ENCODE results near the gene STX16.

STX16 gene

DNA sequence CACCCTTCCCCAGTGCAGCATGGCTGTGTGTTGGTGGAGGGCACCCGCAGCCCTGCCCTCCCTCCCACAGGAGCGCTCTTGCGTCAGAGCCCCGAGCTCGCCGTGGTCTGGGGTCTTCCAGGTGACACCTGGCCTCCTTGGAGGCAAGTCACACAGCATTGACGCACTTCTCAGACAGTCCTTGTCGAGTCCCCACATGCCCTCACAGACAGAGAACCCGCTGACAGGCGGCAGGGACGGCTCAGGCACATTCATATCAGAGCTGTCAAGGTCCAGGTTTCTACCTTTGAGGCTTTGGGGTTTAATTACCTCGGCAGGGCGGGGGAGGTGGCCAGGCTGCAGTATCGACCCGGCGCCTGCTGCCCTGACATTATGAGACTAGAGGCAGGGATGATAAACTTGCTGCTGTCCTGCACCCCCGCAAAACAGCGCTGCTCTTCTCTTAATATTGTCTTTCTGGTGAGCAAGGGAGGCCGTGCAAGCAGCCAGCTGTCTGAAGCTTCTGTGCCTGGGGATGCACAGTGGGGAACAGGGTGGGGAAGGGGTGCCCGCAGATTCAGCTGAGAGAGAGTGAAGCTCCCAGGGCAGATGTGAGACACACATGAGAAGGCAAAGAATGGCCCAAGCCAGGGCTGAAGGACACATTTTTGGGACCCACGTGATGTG lies 46.3 kb downstream of the STX16 start:
- DNase-seq (ENCODE audit: low spot score) = no peak

DNA sequence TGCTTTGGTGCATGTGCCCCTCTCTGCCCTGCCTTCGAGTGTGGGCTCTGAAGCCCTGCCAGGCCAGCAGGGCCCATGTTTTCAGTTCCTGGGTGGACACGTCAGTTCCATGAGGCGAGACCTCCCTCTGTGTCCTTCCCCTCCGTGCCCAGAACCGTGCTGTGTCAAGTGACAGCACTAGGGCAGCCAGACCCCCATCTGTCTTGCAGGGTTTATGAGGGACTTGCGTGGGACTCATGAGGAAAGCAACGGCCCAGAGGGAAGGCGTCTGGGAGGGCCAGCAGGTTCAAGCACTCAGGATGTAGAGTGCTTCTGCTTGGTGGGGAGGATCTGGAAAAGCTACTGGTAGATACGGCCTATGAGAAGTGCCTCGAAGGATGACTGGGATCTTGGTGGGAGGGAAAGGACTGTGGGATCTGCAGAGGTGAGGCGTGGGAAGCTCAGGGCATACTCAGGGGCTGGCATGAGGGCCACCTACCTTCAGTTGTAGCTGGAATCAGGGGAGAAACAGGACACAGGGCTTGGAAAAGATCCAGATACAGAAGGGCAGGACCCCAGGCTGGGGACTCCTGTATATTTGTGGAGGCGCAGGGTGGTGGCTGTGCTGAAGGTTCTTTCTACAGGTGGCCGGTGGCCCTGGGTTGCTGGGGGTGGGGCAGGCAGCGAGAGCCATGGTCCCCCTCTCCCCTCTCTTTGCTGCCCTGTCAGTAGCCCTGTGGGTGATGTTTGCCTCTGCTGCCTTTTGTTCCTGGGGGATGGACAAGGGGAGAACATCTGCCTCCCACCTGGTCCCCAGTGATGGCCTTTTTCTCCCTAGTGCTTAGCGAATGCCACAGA lies 47.0 kb downstream of the STX16 start:
- DNase-seq (ENCODE audit: low spot score) = no peak

DNA sequence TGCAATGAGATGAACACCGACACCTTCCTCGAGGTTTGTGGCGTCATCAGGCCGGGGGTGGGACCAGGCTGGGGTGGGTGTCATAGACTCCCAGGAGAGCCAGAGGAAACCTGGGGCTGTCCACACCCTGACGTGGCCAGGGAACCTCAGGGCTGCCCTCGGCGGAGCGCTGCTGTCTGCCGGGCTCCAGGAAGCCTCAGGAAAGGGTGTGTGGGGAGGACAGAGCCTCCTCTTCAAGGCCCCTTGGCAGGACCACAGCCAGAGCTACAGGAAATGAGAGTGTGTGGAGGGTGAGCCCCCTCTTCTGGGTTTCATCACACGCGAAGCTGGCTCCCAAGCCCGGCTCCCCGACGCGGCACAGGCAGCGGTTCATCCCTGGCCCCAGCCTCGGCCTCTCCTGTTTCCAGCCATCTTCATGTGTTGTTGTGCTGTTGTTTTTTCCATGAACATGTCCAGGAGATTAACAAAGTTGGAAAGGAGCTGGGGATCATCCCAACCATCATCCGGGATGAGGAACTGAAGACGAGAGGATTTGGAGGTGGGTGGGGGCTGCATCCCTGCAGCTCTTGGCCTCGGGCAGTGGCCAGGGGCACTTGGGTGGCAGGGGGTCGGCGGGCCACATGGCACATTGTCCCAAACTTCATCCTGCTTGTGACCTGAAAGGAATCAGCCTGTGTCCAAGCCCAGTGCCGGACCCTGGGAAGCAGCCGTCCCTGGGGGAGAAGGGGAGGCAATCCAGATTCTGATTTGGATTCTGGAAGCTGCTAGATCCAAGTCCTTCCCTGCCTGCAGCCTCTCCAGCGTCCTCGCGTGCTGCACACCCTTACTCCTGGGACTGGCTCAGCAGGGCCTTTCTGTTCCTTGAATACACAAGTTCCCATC lies 47.9 kb downstream of the STX16 start:
- no peak for DNase-seq (ENCODE audit: low spot score)

DNA sequence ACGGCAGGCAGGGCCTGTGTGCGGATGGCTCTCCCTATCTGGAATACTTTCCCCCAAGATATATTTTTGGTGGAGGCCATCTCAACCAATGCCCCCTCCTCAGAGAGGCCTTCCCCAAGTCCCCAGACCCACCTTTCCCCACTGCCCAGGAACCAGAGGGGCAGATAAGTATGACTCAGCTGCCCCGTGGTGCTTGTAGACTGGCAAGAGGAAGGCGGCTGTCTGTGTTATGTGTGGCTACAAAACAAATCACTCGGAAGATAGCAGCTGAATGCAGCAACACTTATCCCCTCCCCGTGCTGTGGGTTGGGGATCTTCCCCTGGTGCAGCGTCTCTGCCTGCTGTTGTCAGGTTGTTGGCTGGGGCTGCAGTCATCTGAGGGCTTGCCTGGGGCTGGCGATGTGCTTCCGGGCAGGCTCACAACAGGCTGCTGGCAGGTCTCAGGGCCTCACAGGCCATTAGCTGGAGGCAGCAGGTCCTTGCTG lies 48.6 kb downstream of the STX16 start:
- DNase-seq (ENCODE audit: low spot score) = no peak

DNA sequence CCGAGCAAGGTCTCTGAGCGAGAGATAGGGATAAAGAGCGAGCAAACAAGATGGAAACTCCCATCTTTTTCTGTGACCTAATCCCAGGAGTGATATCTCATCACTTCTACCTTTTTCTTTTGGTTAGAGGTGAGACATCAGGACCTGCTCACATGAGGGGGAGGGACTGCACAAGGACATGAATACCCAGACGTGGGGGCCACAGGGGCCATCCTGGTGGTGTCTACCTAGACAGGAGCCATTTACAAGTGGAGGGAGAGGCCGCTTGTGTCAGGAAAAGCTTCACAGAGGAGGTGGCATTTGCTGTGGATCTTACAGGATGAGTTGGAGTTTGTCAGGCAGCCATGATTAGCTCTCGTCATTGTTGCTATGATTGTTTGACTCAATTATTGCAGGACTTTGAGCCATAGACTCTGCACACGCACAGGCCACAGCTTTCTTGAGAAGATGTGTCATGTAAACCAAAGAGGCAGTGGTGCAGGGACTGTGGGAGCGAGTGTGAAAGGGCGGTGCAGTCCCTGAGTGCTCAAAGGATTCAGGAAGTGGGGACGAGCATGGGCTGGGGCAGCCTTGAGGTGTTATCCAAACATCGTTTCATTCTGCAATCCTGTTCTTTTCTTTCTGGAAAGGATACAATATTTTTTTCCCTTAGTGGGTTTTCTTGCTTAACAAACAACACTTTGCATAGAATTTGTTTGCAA lies 49.2 kb downstream of the STX16 start:
- no peak for DNase-seq (ENCODE audit: low spot score)

DNA sequence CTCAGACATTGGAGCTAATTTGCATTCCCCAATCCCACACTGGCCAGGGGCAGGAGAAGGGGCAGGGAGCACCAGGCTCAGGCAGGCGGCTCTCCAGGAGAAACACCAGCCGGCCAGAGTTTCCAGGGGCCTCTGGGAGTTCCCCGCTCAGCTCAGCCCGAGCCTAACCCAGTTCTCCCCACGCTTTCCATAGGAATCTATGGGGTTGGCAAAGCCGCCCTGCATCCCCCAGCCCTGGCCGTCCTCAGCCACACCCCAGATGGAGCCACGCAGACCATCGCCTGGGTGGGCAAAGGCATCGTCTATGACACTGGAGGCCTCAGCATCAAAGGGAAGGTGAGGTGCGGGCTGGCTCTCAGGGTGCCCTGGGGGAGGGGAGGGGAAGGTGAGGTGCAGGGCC lies 49.7 kb downstream of the STX16 start:
- no peak for DNase-seq (ENCODE audit: low spot score)

DNA sequence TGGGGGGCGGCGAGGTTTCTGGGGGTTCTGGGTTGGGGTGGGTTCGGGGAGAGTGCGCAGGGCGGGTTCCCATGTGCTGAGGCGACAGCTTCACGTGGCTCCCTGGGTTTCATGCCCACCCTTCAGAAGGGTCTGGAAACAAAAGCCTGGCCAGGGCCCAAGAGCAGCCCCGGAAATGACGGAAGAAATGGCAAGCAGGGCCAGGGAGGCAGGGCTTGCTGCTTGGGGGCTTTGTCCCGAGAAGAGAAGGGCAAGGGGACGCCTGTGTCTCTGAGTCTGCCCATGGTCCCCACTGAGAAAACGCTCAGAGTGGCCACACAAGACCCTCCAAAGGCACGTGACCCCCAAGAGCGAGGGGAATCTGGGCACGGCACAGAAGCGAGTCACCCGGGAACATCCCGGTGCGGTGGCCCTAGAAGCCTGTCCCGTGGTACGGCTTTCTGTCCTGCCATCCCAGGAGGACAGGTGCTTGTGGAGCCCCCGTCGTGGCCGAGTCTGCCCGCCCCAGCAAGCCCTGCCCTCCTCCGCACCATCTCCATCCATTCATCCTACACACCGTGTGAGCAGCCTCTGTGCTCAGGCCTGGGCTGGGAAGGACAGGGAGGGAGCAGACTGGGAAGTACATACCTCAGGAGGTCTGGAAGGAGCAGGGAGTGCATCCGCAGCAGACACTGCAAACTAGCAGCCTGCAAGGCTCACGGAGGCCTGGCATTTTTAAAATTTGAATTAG lies 50.5 kb downstream of the STX16 start:
- no peak for DNase-seq (ENCODE audit: low spot score)

DNA sequence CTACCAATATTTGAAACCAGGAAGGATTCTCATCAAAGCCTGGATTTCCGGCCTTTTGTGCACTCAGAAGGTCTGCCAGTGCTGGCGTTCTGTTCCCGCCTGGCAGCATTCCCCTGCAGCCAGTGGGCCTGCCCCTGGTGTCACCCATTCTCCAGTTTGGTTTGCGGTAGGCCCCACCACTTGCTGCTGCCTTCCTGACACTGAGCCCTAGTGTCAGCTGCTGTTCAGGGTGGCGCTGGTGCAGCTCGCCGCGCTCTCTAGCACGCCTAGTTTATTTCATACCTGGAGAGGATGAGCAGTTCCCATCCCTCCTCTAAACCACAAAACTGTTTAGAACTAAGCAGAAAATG lies 51.1 kb downstream of the STX16 start:
- DNase-seq (ENCODE audit: low spot score) = no peak

DNA sequence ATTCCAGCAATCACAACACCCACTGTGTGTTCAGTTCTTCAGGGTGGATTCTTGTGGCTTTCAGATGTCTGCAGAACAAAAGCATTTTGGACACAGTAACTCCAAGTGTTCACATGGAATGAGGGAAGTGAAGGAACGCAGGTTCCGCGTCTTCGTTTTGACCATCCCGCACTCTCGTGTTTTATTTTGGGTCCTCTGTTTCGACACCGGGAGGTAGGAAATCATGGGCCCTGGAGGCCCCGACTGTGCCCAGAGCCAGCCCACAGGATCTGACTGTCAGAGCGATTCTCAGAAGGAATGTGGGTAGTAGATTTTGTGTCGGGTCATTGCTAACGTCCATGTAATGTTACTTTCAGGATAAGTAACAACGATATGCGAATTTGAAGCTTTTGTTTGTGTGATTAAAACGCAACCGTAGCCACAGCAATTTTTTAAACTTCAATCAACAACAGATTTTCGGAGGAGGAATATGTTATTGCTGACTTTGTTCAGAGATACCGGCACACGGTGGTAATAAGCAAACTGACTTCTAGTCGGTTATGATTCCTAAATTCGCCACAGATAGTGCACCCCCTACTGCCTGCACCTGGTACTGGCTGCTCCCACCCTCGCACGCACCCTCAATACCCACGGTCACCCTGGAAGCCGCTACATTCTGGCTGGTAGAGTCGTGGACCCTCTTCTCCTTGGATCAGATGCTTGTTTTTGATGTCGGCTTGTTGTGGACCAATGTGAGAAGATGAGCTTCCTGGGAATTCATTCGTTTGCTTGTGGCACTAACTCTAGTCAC lies 52.0 kb downstream of the STX16 start:
- DNase-seq (ENCODE audit: low spot score) = no peak

DNA sequence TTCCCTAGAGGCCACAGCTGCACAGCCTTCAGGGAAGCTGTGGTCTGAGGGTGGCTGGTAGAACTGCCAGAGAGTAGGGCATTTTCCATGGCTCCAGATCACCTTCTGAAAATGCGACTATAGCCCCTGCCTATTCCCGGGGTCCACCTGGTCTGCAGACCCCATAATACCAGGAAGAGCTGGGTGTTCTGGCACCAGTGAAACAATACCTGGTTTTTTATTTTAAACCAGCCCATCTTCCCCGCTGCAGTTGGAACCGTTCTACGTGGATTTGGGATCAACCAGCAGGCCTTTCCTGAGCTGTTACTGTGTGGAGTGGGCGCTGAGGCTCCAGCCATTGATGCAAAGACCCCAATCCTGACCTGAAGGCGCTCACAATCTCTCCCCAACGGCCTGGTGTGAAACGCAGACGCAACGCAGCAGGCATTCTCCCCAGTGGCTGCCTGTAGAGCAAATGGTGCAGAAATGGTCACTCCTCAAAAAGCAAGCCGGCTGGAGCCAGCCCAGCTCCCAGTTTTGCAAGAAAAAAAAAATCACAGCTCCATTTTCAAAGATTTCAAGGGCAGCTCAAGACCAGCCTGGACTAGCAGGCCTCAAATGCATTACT lies 52.8 kb downstream of the STX16 start:
- no peak for DNase-seq (ENCODE audit: low spot score)

DNA sequence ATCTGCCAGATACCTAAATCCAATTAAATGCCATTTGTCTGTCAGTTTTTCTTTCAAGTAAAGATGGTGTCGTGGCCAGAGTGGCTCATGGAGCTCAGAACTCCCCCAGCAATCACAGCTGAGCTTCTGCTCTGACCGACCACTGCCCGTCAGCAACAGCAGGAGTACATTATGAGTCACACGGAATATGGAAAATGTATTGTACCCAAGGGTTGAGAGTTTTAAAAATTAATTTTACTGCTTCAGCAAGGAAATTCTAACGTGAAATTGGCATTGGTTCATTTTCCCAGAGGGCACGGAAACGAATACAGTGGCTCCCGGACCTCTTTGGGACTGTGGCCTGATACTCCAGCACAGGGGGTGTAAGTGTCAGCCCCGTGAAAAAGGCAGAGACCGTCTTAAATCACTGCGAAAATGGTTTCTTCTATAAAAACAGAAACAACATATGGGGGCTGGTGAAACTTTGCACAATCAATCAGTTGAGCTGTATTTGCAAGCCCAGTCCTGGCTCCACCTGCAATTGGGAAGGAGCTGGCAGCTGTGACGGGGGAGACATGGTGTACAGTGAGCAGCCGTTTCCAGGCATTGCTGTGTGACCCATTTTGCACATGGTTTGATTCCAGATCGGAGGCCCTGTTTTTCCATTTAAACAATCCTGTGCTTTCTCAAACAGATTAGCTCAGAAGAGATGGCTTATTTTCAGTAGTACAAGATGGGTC lies 54.3 kb downstream of the STX16 start:
- DNase-seq (ENCODE audit: low spot score) = no peak

DNA sequence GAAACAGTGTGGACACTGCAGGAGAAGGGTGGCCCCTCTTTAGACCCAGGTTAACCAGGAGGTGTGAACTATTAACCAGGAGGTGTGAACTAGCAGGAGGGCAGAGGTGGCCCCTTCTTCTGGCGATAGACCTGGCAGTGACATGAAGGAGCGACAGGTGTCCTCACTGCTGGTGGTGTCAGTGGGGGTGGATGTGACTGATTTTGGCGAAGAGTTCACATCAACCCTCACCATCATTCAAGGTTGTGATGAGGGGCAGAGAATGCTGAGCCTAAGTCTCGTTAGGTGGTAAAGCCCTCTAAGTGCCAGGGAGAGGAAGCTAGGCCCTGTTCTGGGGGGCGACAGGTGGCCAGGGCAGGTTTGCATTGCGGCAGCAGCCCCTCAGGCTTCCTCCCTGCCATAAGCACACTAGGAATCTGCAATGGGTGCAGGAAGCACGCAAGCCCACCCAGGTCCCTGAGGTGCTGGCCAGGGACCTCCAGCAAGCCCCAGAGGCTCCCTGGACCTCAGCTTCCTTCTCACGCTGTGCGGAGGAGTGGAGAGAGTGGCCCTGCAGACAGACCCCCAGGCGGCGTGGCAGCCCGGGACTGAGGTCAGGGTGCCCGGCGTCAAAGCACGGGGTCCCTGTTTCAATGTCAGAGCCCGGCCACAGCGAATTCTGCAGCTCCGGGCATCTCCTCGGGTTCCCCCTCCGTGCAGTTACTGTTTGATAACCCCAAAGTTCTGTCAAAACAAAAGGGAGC lies 55.2 kb downstream of the STX16 start:
- no peak for DNase-seq (ENCODE audit: low spot score)

DNA sequence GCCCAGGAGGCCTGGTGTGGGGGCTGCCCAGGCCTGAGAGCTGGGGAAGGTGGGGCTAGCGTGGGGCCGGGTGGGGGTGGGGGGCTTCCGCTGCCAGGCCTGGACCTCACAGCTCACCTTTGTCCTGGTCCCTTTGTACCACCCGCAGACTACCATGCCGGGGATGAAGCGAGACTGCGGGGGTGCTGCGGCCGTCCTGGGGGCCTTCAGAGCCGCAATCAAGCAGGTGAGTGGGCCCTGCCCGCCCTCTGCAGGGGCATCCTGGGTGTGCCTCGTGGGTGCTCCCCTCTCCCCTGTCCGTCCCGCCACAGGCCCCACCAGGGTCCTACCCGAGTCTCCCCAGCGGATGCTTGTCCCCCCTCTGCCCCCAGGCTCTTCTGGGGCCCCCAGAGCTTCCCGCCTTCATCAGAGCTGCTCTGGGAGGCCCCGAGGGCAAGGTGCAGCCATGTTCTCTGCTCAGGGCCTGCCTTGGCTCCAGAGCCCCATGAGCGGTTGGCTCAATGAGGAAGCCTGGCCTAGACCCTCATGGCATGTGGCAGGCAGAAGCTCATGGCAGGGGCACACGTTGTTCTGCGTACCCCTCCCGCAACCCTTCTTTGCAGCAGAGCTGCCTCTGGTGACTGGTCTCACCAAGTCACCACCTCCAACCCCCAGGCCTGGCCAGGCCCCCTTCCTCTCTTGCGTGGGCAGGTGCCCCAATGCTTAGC lies 56.0 kb downstream of the STX16 start:
- DNase-seq (ENCODE audit: low spot score) = no peak

DNA sequence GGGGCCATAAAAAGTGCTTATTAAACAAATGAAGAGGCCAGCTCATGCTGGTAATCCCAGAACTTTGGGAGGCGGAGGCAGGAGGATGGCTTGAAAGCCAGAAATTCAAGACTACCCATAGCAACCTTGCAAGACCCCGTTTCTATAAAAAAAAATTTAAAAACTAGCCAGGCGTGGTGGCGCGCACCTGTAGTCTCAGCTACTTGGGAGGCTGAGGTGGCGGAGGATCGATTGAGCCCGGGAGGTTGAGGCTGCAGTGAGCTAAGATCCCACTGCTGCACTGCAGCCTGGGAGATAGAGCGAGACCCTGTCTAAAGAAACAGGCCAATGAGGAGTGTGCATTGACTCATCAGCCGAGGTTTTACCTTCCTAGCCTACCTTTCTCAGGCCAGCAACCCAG lies 56.7 kb downstream of the STX16 start:
- no peak for DNase-seq (ENCODE audit: low spot score)

DNA sequence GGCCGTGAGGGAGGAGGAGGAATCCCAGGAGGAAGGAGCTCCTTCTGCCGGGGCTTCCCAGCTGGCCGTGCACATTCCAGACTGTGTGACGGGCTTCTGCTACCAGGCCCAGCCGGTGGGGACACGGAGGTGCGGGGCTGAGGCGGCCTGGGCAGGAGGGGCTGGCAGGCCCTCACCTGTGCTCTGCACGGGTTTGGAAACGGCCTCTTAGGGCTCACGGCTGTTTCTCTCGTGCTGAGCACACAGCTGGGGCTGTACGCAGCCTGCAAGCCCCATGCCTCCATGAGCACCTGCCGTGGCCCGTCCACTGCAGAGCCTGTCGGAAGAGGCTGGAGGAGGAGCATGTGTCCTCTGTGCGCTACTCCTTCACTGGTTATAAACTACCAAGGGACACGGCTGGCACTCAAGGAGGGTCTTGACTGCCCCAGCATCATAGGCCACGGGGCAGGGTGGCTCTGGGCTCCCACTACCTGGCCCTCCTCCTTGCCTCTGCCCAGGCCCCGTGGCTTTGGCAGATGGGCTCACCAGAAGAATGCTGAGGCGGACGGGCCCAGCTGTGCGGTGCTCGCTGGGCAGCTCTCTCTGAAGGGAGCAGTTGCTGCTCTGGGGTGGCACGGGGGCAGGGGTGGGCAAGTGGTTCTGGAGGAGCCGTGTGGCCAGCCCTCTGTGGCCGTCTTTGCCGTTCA lies 57.3 kb downstream of the STX16 start:
- DNase-seq (ENCODE audit: low spot score) = no peak

DNA sequence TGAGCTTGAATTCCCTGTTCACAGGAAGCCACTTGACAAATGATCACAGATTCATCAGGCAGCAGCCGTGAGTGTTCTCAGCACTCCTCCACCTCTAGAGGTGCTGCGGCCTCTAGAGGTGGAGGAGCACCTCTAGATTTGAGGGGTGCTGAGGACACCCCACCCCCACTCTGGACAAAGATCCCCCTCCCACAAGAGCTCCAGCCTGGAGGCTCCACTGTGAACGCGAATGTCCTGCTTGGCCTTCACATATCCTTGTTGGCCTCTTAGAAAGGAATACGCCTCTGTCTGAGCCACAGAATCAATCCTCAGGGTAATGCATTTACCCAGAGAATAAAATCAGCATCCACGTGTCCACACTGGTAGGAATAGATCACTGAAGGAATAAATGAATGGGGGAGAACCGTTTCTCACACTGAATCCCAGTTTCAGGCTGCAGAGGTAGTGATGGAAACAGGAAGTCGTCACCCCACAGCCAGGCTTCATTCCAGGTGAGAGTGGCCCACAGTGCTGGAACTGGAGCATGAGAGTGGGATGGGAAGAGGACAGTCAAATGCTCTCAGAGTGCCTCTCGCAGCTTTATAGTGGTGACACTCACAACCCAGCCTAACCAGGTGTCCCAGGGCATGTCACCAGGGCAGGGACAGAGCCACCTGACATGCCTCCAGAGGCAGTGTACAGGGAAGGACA lies 58.1 kb downstream of the STX16 start:
- DNase-seq (ENCODE audit: low spot score) = no peak

DNA sequence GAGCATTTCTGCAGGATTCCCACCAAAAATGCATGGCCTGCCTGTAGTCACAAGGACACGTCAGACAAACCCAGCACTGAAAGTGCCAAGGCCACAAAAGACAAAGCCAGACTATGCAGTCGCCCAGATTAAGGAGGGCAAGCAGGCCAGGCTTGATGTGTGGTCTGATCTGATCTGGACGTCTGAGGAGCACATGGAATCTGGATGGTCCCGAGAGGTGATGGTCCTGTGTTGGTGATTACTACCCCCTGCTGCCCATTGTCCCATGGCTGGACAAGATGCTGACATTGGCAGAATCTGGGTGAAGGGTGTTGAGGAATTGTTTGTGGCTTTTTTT lies 58.6 kb downstream of the STX16 start:
- DNase-seq (ENCODE audit: low spot score) = no peak

All from HuH-7 (cell line).